ENCODE data around the gene CSTB.
A peak's percentile ranks its signal among the peaks of the same experiment; 100 is the strongest.

CSTB gene

GRCh38 chr21:43790010-43790524 lies 14.0 kb upstream of the CSTB start:
- DNase-seq (ENCODE audit: low read depth in 2 of 2) = no peak

GRCh38 chr21:43789276-43790009 lies 13.3 kb upstream of the CSTB start, which contains the start of gene RRP1:
RRP1 (plus strand) TSS chr21:43789577; CDS start chr21:43789630, 53 bp downstream.
- DNase-seq (ENCODE audit: low read depth in 2 of 2) = peak; percentile 81 to 87

GRCh38 chr21:43786807-43787440 lies 10.8 kb upstream of the CSTB start:
- DNase-seq (ENCODE audit: low read depth in 2 of 2) = no peak

- DNase-seq (ENCODE audit: low read depth in 2 of 2) = no peak
Measured at GRCh38 chr21:43786300-43786806, 10.2 kb upstream of the CSTB start.

GRCh38 chr21:43785134-43785533 lies 9.0 kb upstream of the CSTB start:
- DNase-seq (ENCODE audit: low read depth in 2 of 2) = no peak

GRCh38 chr21:43783098-43783700 lies 7.1 kb upstream of the CSTB start:
- DNase-seq (ENCODE audit: low read depth in 2 of 2) = no peak

GRCh38 chr21:43782431-43783097 lies 6.5 kb upstream of the CSTB start:
- no peak for DNase-seq (ENCODE audit: low read depth in 2 of 2)

GRCh38 chr21:43781846-43782245 lies 5.7 kb upstream of the CSTB start:
- DNase-seq (ENCODE audit: low read depth in 2 of 2) = no peak

GRCh38 chr21:43779660-43780059 lies 3.6 kb upstream of the CSTB start:
- no peak for DNase-seq (ENCODE audit: low read depth in 2 of 2)

- DNase-seq (ENCODE audit: low read depth in 2 of 2) = no peak
Measured at GRCh38 chr21:43778469-43779335, 2.6 kb upstream of the CSTB start.

- DNase-seq (ENCODE audit: low read depth in 2 of 2) = no peak
Measured at GRCh38 chr21:43777953-43778352, 1.8 kb upstream of the CSTB start.

- no peak for DNase-seq (ENCODE audit: low read depth in 2 of 2)
Measured at GRCh38 chr21:43775190-43775589, 918 bp downstream of the CSTB start.

- no peak for DNase-seq (ENCODE audit: low read depth in 2 of 2)
Measured at GRCh38 chr21:43774163-43774562, 1.9 kb downstream of the CSTB start.

- no peak for DNase-seq (ENCODE audit: low read depth in 2 of 2)
Measured at GRCh38 chr21:43772425-43772821, 3.7 kb downstream of the CSTB start.

- no peak for DNase-seq (ENCODE audit: low read depth in 2 of 2)
Measured at GRCh38 chr21:43771698-43772424, 4.2 kb downstream of the CSTB start.

GRCh38 chr21:43771199-43771675 lies 4.9 kb downstream of the CSTB start:
- no peak for DNase-seq (ENCODE audit: low read depth in 2 of 2)

- DNase-seq (ENCODE audit: low read depth in 2 of 2) = no peak
Measured at GRCh38 chr21:43770066-43770655, 5.9 kb downstream of the CSTB start.

- DNase-seq (ENCODE audit: low read depth in 2 of 2) = no peak
Measured at GRCh38 chr21:43769325-43769958, 6.7 kb downstream of the CSTB start.

GRCh38 chr21:43768868-43769167 lies 7.3 kb downstream of the CSTB start:
- no peak for DNase-seq (ENCODE audit: low read depth in 2 of 2)

All from stimulated activated CD8-positive, alpha-beta memory T cell treated with anti-CD3 and anti-CD28 coated beads, Interleukin-15, amount 100 ng/mL, for 4 hours (primary cell).